Measurements from ENCODE around the gene RANBP10. TPM values are rescaled to one million over a fixed set of nuclear protein-coding genes. Genes with fewer than 3 reads are reported as not detected.

Gene RANBP10
- total and polyA plus RNA-seq, 2 donors (not counting 3 experiments of a cell fraction or from before 2014, with no cell fraction given): 25.6 to 28.8 TPM

DNA sequence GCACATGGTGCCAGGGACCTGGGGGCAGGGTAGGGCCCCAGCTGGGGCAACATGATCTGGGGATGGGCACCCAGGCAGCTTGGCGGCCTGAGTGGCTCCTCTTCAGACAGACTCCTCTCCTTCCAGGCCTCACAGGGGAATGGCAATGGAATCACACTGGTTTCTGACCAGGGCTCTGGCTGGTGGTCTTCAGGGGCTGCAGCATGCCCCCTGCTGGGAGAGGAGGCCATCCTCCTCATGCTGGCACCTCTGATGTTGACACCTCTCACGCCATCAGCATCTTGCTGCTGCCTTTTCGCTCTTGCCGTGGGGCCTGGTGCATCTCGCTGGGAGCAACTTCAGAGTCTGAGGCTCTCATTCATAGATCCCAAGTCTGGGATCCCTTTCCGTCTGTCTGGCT is 76.0 kb downstream of the RANBP10 start:
- no peak overlapping the region for H2AFZ ChIP-seq (ENCODE audit: low read depth, low read length)
- H3K4me1 ChIP-seq (ENCODE audit: control insufficient read depth, extremely low read depth, insufficient read depth, low read length): no peaks in the 10 kb centered on the region
- H3K4me2 ChIP-seq (ENCODE audit: insufficient read depth, low read length): no peak overlapping the region
- DNase-seq (ENCODE audit: low read depth, low spot score) (no peak), FAIRE-seq (no peak)
- no peaks in the 10 kb centered on the region for H3K9me1 ChIP-seq (replicated peaks; ENCODE audit: control insufficient read depth, extremely low read depth, insufficient read depth, low read length)
- no peaks in the 10 kb centered on the region for H3K79me2 ChIP-seq (ENCODE audit: control insufficient read depth, insufficient read depth, low read length)
- H4K20me1 ChIP-seq (replicated peaks; ENCODE audit: control insufficient read depth, extremely low read depth, insufficient read depth, low read length): no peaks in the 10 kb centered on the region
- H3K9ac ChIP-seq (replicated peaks; ENCODE audit: extremely low read depth, insufficient read depth, low read length): no peak overlapping the region
- no peak overlapping the region for H3K27ac ChIP-seq (ENCODE audit: insufficient read depth, low read depth, low read length)
- POLR2A ChIA-PET: no interaction called here
- no TSS peak for BruUV-seq (replicated peaks)
- intact Hi-C loops (cut with micrococcal nuclease) (no loop called here), dilution Hi-C loops (cut with MboI; ENCODE audit: extremely low pct_ligation_motif_present, low sequenced_read_pairs) (no loop called here)
- no peaks in the 10 kb centered on the region for H3K9me3 ChIP-seq (replicated peaks; ENCODE audit: control insufficient read depth, insufficient read depth, low read length)
- H3K36me3 ChIP-seq (ENCODE audit: control insufficient read depth in 2 of 2, extremely low read depth in 1 of 2, insufficient read depth in 2 of 2, low read length in 2 of 2): peaks cover 2 to 54% of the 10 kb centered on the region in 2 experiments
- H3K4me3 ChIP-seq (replicated peaks in 1 of 3; ENCODE audit: insufficient read depth in 1 of 3, low read depth in 1 of 3, low read length in 3 of 3): no peak overlapping the region
- CTCF ChIA-PET: interaction anchor here (0.9 to 2.2 kb wide), 3 partner anchors 11 to 86 kb away, joined by 3 to 7 read pairs (median 7); partner anchors contain the start of gene GFOD2
- no peaks in the 10 kb centered on the region for H3K27me3 ChIP-seq (ENCODE audit: control insufficient read depth in 2 of 2, insufficient read depth in 2 of 2, low read length in 2 of 2)
- TF ChIP-seq POLR2A (IDR thresholded peaks at IDR 0.05; ENCODE audit: low read depth, low read length): no peak
- no peak for TF ChIP-seq MYC (IDR thresholded peaks at IDR 0.05; ENCODE audit: low read depth, low read length)
- TF ChIP-seq, protein P1, sequence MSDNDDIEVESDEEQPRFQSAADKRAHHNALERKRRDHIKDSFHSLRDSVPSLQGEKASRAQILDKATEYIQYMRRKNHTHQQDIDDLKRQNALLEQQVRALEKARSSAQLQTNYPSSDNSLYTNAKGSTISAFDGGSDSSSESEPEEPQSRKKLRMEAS (IDR thresholded peaks at IDR 0.05; ENCODE audit: insufficient read depth, insufficient read length): no peak
- TF ChIP-seq, protein P2, sequence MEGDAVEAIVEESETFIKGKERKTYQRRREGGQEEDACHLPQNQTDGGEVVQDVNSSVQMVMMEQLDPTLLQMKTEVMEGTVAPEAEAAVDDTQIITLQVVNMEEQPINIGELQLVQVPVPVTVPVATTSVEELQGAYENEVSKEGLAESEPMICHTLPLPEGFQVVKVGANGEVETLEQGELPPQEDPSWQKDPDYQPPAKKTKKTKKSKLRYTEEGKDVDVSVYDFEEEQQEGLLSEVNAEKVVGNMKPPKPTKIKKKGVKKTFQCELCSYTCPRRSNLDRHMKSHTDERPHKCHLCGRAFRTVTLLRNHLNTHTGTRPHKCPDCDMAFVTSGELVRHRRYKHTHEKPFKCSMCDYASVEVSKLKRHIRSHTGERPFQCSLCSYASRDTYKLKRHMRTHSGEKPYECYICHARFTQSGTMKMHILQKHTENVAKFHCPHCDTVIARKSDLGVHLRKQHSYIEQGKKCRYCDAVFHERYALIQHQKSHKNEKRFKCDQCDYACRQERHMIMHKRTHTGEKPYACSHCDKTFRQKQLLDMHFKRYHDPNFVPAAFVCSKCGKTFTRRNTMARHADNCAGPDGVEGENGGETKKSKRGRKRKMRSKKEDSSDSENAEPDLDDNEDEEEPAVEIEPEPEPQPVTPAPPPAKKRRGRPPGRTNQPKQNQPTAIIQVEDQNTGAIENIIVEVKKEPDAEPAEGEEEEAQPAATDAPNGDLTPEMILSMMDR (IDR thresholded peaks at IDR 0.05; ENCODE audit: extremely low read depth in 1 of 2, insufficient read depth in 1 of 2, low read depth in 1 of 2, low read length in 2 of 2): no peak
- no peak for TF ChIP-seq GATA2 (IDR thresholded peaks at IDR 0.05; ENCODE audit: insufficient read depth, insufficient read length, low read depth, low read length)
- TF ChIP-seq POLR2AphosphoS5 (IDR thresholded peaks at IDR 0.05; ENCODE audit: insufficient read depth, low read depth, low read length): no peak
- no peak for TF ChIP-seq JUN (IDR thresholded peaks at IDR 0.05; ENCODE audit: borderline replicate concordance, insufficient read depth, insufficient read length, low read depth)

All from endothelial cell of umbilical vein (primary cell).